HG03159 (cell line): ENCODE measurements around the gene MRPS18B.
A peak's percentile ranks its signal among the peaks of the same experiment; 100 is the strongest.

ENCODE experiments used
- ATAC-seq: cut with Tn5 transposase; IDR thresholded peaks from one replicate; pipeline ENCODE4 v1.9.1; 2021; ENCODE audit warnings: mild to moderate bottlenecking, moderate library complexity; ENCODE audit not compliant: unreplicated experiment

Gene MRPS18B

GRCh38 chr6:30601815-30602641, 15.6 kb upstream of the MRPS18B start:
- ATAC-seq, result no peak

DNA sequence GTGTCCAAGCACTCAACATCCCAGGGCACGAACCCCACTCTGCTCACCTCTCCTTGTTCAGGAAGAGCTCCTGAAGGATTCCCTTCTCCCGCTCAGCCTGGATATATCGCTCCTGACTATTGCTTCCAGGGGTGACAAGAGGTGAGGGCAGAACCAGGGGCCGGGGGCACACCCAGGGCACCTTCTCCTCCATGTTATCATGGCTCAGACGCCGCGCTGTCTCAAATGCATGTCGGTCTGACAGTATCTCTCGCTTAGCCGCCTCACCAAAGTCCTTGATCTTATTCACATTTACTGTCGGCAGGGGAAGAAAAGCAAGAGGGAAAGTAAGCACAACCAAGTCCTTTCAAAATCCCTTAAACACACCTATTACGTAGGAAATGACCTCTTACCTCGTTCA, 13.7 kb upstream of the MRPS18B start:
- ATAC-seq, result no peak

GRCh38 chr6:30610065-30610464, 7.6 kb upstream of the MRPS18B start:
- ATAC-seq, result no peak

- no peak for ATAC-seq
Observed at GRCh38 chr6:30611150-30611855, 6.3 kb upstream of the MRPS18B start.

- ATAC-seq, result no peak
Observed at GRCh38 chr6:30611856-30612194, 5.8 kb upstream of the MRPS18B start.

DNA sequence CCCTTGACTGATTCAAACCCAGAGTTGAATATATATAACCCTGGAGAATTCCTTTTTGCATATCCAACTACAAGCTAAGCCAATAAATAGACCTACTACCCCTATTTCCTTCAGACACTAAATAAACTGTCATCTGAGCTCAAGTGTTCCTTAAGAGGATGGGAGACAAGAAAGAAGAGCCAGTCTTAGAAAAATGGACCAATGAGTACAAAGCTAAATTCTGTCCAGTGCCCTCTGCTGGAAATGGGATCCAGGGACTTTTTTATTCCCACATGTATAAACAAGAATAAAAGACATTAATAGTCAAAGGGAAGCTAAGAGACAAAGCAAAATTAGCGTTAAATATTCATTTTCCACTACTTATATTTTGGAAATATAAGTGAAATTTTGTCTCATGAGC, 5.4 kb upstream of the MRPS18B start:
- ATAC-seq, result no peak

- ATAC-seq, result no peak
Observed at GRCh38 chr6:30612687-30613248, 4.9 kb upstream of the MRPS18B start.

DNA sequence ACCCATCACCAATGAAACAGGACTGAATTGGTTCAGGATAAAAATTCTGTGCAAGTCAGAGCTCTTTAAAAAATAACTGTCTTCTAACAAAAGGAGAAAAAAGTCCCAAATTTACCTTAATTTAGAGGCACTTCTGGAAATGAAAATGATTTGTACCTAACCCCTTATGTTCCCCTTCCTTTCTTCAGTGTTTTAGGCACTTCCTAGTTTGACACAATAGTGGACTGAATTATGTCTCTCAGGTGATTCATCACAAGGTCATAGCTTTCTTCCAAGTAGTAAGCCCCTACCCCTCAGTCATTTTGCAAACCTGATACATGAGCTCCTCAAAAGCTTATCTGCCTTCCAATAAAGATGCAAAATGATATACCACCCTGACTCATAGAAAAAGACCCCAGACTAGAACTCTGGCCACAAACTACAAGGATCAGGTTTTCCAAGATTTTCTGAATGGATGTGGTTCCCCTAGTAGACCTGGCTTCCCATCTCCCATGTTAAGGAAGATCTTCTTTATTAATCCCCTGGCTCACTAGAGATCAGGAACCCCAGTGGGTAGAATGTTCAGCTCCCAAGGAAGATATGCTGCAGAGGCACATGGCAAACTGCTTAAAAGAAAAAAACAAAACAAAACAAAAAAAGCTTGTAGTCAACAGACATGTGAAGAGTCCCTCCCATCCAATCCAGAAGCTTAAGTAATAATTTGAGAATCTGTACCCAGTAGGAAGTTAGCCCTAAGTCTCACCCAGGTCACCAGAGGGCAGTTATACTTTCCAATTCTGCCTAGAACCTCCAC, 4.2 kb upstream of the MRPS18B start:
- no peak for ATAC-seq

- no peak for ATAC-seq
Observed at GRCh38 chr6:30614044-30614842, 3.4 kb upstream of the MRPS18B start.

DNA sequence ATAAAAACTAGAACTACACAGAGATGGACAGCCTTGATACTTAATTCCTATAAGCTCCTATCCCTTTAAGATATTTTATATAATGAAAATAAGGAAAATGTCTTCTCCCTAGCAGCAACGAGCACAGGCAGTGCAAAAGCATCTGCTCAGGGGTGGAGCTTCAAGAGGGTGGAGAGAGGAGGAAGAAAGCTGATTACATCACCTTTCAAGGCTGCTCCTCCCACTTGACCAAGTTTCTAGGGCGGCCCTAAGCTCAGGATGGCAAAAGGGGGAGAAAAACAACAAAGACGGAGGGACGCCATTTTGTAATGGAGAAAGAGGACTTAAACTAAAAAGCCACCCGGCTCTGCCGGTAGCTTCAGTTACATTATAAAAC, 2.8 kb upstream of the MRPS18B start:
- ATAC-seq, result peak; percentile 41

- no peak for ATAC-seq
Observed at GRCh38 chr6:30615219-30615957, 2.3 kb upstream of the MRPS18B start.

GRCh38 chr6:30615958-30616810, 1.5 kb upstream of the MRPS18B start:
- ATAC-seq, result no peak

DNA sequence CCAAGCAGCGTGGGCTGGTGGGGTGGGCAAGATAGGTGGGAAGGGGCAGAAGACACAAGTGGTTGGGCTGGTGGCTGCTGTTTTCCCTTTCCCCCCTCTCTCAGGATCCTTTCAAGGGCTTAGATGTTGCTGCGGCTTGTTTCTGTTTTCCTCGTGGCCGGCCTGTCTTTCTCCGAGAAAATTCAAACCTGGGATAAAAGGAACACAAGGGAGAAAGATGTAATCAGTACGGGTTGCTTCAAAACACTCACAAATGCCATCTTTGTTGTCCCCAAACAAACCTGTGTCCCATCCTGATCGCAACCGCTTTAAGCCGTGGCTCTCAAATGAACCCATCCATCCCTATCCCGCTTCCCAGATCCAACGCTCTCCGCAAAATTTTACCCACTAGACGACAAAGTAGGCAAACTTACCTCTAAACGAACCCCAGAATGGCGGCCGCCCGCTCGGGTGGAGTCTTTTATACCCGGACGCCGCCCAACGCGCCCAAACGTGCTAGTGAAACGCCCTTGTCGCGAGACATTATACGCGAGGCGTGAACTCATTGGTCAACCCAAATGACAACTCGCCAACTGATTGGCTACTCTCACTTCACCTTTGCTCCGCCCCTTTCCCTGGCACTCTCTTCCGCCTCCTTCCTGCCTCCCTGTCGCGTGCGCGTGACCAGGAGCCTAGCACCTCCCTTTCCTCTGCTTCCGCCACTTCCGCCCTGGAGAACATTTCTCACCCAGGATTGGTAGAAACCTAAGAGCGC, 652 bp upstream of the MRPS18B start, which contains the start of gene PPP1R10:
Gene PPP1R10 (minus strand): TSS at position 433 of the 754 bp plus-strand sequence. CDS start 7,299 bp downstream, outside the sequence.
- peak; percentile 81 for ATAC-seq

DNA sequence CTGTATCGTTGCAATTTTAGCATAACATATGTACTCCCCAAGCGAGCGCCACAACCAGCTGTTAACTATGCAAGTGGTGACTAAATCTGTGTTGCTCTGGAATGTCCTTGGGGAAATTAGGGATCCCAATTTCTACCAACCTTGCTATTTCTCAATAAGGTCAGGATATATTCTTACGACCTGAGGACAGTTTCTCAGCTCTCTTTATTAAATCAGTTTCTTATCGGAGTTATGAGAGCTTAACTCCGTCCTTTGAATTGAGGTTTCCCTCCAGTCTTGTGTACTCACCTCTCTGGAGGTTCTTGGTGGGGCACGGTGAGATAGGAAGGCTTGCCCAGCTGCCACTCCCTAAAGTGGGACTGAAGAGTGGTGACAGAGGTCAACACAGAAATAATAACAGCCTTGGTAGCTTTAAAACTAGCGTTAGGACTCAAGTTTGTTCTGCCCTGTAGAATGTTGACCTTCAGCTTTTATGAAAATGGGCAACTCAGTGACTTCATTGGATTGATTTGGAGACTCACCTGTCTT, 694 bp downstream of the MRPS18B start:
- no peak for ATAC-seq

DNA sequence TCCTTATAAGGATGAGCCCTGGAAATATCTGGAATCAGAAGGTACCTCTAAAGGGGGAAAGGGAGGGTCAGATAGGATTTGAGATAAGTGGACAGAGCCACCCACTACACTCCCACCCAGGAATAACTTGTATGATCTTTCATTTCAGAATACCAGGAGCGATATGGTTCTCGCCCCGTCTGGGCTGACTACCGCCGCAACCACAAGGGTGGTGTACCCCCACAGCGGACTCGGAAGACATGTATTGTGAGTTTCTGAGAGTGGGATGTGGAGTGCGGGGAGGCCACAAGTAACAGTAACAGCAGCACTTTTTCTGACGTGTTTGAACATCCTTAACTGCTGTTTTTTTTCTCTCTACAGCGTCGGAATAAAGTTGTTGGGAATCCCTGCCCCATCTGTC, 1.9 kb downstream of the MRPS18B start:
- no peak for ATAC-seq

GRCh38 chr6:30625511-30625910, 7.9 kb downstream of the MRPS18B start:
- no peak for ATAC-seq

DNA sequence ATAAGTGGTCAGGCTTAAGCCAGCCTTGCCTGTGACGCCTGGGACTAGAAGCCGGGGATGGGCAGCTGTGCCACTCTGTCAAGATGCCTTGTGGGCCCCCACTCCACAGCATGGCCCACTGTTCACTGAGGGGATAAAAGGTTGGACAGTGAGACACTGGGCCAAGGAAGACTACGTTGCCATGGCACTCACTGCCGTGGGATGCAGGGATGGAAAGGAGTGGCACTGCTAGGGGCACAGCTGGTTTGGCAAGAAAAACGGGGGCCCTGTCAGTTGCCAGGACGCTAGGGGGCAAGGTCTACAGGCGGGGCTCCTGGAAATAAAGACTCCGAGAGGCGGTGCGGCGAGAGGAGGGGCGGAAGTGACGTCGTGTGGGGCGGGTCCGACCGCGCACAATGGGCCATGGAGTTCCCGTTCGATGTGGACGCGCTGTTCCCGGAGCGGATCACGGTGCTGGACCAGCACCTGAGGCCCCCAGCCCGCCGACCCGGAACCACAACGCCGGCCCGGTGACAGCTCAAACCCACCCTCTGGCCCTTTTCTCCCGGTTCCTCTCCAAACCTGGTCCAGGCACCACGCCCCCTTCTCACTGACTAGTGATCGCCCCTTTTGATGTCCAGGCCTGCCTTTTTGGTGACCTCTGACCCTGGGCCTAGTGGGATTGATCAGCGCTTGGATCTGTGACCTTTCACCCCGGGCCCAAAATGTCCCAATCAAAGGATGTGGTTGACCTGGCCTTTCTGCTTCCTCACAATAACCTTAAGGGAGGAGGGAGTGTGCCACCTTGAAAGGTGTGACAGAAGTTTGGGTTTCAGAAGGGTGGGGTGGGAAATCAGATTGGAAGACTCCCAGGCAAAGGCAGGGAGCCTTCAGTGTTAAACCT, 9.1 kb downstream of the MRPS18B start, which contains the start of gene ATAT1:
Gene ATAT1 (plus strand): TSS at position 391 of the 883 bp plus-strand sequence.
- peak; percentile 80 for ATAC-seq
